ENCODE measurements around the gene YPEL1.
"Not testable (repeated sequence)": the region's sequence is repeated elsewhere in the genome, so short reads cannot be mapped to it uniquely, and the experiment has no call there.

Gene YPEL1

GRCh38 chr22:21686634-21687393 is 48.8 kb downstream of the YPEL1 start:
- Histone ChIP-seq H3K27ac (ENCODE audit: low read length) (no peak overlapping the region), H3K36me3 (ENCODE audit: control insufficient read depth in 1 of 2, insufficient read depth in 2 of 2, low read length in 2 of 2) (peaks cover 22 to 74% of the 10 kb centered on the region in 2 donors), H3K4me1 (ENCODE audit: control insufficient read depth in 1 of 2, insufficient read depth in 2 of 2, low read length in 2 of 2) (no peaks in the 10 kb centered on the region), H3K4me3 (ENCODE audit: low read depth in 1 of 2, low read length in 2 of 2) (no peak overlapping the region), H3K9me3 (ENCODE audit: control insufficient read depth in 1 of 2, low read length in 2 of 2) (no peaks in the 10 kb centered on the region), H3K27me3 (ENCODE audit: low read depth, low read length) (no peaks in the 10 kb centered on the region)

GRCh38 chr22:21686193-21686608 is 49.4 kb downstream of the YPEL1 start:
- no peak overlapping the region for H3K27ac ChIP-seq (ENCODE audit: low read length)
- no peak overlapping the region for H3K4me3 ChIP-seq (ENCODE audit: low read depth in 1 of 2, low read length in 2 of 2)
- H3K36me3 ChIP-seq (ENCODE audit: control insufficient read depth in 1 of 2, insufficient read depth in 2 of 2, low read length in 2 of 2): peaks cover 22 to 76% of the 10 kb centered on the region in 2 donors
- H3K27me3 ChIP-seq (ENCODE audit: low read depth, low read length): no peaks in the 10 kb centered on the region
- no peaks in the 10 kb centered on the region for H3K4me1 ChIP-seq (ENCODE audit: control insufficient read depth in 1 of 2, insufficient read depth in 2 of 2, low read length in 2 of 2)
- no peaks in the 10 kb centered on the region for H3K9me3 ChIP-seq (ENCODE audit: control insufficient read depth in 1 of 2, low read length in 2 of 2)

GRCh38 chr22:21685164-21685513 is 50.5 kb downstream of the YPEL1 start:
- no peaks in the 10 kb centered on the region for H3K27me3 ChIP-seq (ENCODE audit: low read depth, low read length)
- H3K36me3 ChIP-seq (ENCODE audit: control insufficient read depth in 1 of 2, insufficient read depth in 2 of 2, low read length in 2 of 2): peaks cover 22 to 80% of the 10 kb centered on the region in 2 donors
- H3K9me3 ChIP-seq (ENCODE audit: control insufficient read depth in 1 of 2, low read length in 2 of 2): no peaks in the 10 kb centered on the region
- no peak overlapping the region for H3K4me3 ChIP-seq (ENCODE audit: low read depth in 1 of 2, low read length in 2 of 2)
- no peak overlapping the region for H3K27ac ChIP-seq (ENCODE audit: low read length)
- H3K4me1 ChIP-seq (ENCODE audit: control insufficient read depth in 1 of 2, insufficient read depth in 2 of 2, low read length in 2 of 2): no peaks in the 10 kb centered on the region

- Histone ChIP-seq H3K4me1 (ENCODE audit: control insufficient read depth in 1 of 2, insufficient read depth in 2 of 2, low read length in 2 of 2) (no peaks in the 10 kb centered on the region), H3K4me3 (ENCODE audit: low read depth in 1 of 2, low read length in 2 of 2) (no peak overlapping the region), H3K9me3 (ENCODE audit: control insufficient read depth in 1 of 2, low read length in 2 of 2) (no peaks in the 10 kb centered on the region), H3K27ac (ENCODE audit: low read length) (no peak overlapping the region), H3K36me3 (ENCODE audit: control insufficient read depth in 1 of 2, insufficient read depth in 2 of 2, low read length in 2 of 2) (peaks cover 22 to 77% of the 10 kb centered on the region in 2 donors), H3K27me3 (ENCODE audit: low read depth, low read length) (no peaks in the 10 kb centered on the region)
Measured at GRCh38 chr22:21684492-21685163, 51.0 kb downstream of the YPEL1 start.

GRCh38 chr22:21683401-21683811 is 52.2 kb downstream of the YPEL1 start:
- Histone ChIP-seq H3K9me3 (ENCODE audit: control insufficient read depth in 1 of 2, low read length in 2 of 2) (no peaks in the 10 kb centered on the region), H3K4me3 (ENCODE audit: low read depth in 1 of 2, low read length in 2 of 2) (no peak overlapping the region), H3K36me3 (ENCODE audit: control insufficient read depth in 1 of 2, insufficient read depth in 2 of 2, low read length in 2 of 2) (peaks cover 22 to 65% of the 10 kb centered on the region in 2 donors), H3K4me1 (ENCODE audit: control insufficient read depth in 1 of 2, insufficient read depth in 2 of 2, low read length in 2 of 2) (no peaks in the 10 kb centered on the region), H3K27ac (ENCODE audit: low read length) (no peak overlapping the region), H3K27me3 (ENCODE audit: low read depth, low read length) (no peaks in the 10 kb centered on the region)

- Histone ChIP-seq H3K27me3 (ENCODE audit: low read depth, low read length) (no peaks in the 10 kb centered on the region), H3K4me3 (ENCODE audit: low read depth in 1 of 2, low read length in 2 of 2) (no peak overlapping the region), H3K36me3 (ENCODE audit: control insufficient read depth in 1 of 2, insufficient read depth in 2 of 2, low read length in 2 of 2) (peaks cover 22 to 60% of the 10 kb centered on the region in 2 donors), H3K4me1 (ENCODE audit: control insufficient read depth in 1 of 2, insufficient read depth in 2 of 2, low read length in 2 of 2) (no peaks in the 10 kb centered on the region), H3K27ac (ENCODE audit: low read length) (no peak overlapping the region), H3K9me3 (ENCODE audit: control insufficient read depth in 1 of 2, low read length in 2 of 2) (no peaks in the 10 kb centered on the region)
Measured at GRCh38 chr22:21682385-21683175, 53.0 kb downstream of the YPEL1 start.

GRCh38 chr22:21681566-21682370 is 53.8 kb downstream of the YPEL1 start:
- Histone ChIP-seq H3K27ac (ENCODE audit: low read length) (no peak overlapping the region), H3K9me3 (ENCODE audit: control insufficient read depth in 1 of 2, low read length in 2 of 2) (no peaks in the 10 kb centered on the region), H3K4me3 (ENCODE audit: low read depth in 1 of 2, low read length in 2 of 2) (no peak overlapping the region), H3K27me3 (ENCODE audit: low read depth, low read length) (no peaks in the 10 kb centered on the region), H3K36me3 (ENCODE audit: control insufficient read depth in 1 of 2, insufficient read depth in 2 of 2, low read length in 2 of 2) (peaks cover 18 to 56% of the 10 kb centered on the region in 2 donors), H3K4me1 (ENCODE audit: control insufficient read depth in 1 of 2, insufficient read depth in 2 of 2, low read length in 2 of 2) (no peaks in the 10 kb centered on the region)

- H3K4me3 ChIP-seq (ENCODE audit: low read depth in 1 of 2, low read length in 2 of 2): no peak overlapping the region
- no peaks in the 10 kb centered on the region for H3K27me3 ChIP-seq (ENCODE audit: low read depth, low read length)
- H3K9me3 ChIP-seq (ENCODE audit: control insufficient read depth in 1 of 2, low read length in 2 of 2): no peaks in the 10 kb centered on the region
- no peaks in the 10 kb centered on the region for H3K4me1 ChIP-seq (ENCODE audit: control insufficient read depth in 1 of 2, insufficient read depth in 2 of 2, low read length in 2 of 2)
- no peak overlapping the region for H3K27ac ChIP-seq (ENCODE audit: low read length)
- peaks cover 18 to 50% of the 10 kb centered on the region in 2 donors for H3K36me3 ChIP-seq (ENCODE audit: control insufficient read depth in 1 of 2, insufficient read depth in 2 of 2, low read length in 2 of 2)
Measured at GRCh38 chr22:21680830-21681565, 54.6 kb downstream of the YPEL1 start.

- H3K4me3 ChIP-seq (ENCODE audit: low read depth in 1 of 2, low read length in 2 of 2): no peak overlapping the region
- H3K27ac ChIP-seq (ENCODE audit: low read length): no peak overlapping the region
- no peaks in the 10 kb centered on the region for H3K27me3 ChIP-seq (ENCODE audit: low read depth, low read length)
- no peaks in the 10 kb centered on the region for H3K4me1 ChIP-seq (ENCODE audit: control insufficient read depth in 1 of 2, insufficient read depth in 2 of 2, low read length in 2 of 2)
- peaks cover 24 to 49% of the 10 kb centered on the region in 2 donors for H3K36me3 ChIP-seq (ENCODE audit: control insufficient read depth in 1 of 2, insufficient read depth in 2 of 2, low read length in 2 of 2)
- no peaks in the 10 kb centered on the region for H3K9me3 ChIP-seq (ENCODE audit: control insufficient read depth in 1 of 2, low read length in 2 of 2)
Measured at GRCh38 chr22:21679383-21679782, 56.2 kb downstream of the YPEL1 start.

- peaks cover 29 to 54% of the 10 kb centered on the region in 2 donors for H3K36me3 ChIP-seq (ENCODE audit: control insufficient read depth in 1 of 2, insufficient read depth in 2 of 2, low read length in 2 of 2)
Measured at GRCh38 chr22:21678842-21679241, 56.8 kb downstream of the YPEL1 start.

More at GRCh38 chr22:21678842-21679241, 56.8 kb downstream of the YPEL1 start:
- H3K27me3 ChIP-seq (ENCODE audit: low read depth, low read length); H3K4me3 ChIP-seq (ENCODE audit: low read depth in 1 of 2, low read length in 2 of 2); H3K27ac ChIP-seq (ENCODE audit: low read length); H3K4me1 ChIP-seq (ENCODE audit: control insufficient read depth in 1 of 2, insufficient read depth in 2 of 2, low read length in 2 of 2); H3K9me3 ChIP-seq (ENCODE audit: control insufficient read depth in 1 of 2, low read length in 2 of 2): not testable (repeated sequence)

All from muscle layer of duodenum (tissue), 2 donors.